Right atrium auricular region (tissue), 2 donors: ENCODE measurements around the gene KCNJ3. TPM values are rescaled to one million over a fixed set of nuclear protein-coding genes. Genes with fewer than 3 reads are reported as not detected.

Experiments
- DNase-seq: peaks from one replicate; pipeline ENCODE4 v3.0.0-alpha.2; 2019; ENCODE audit warnings: low spot score
- H3K27ac ChIP-seq, 2 donors: fragments of 200-600 bp; sonication (generic); 1 replicate in 1 of 2; 2 replicates in 1 of 2; pipeline ENCODE4 v1.5.1; 2016 to 2019
- H3K27me3 ChIP-seq, 2 donors: fragments of 200-600 bp; sonication (generic); one replicate each; pipeline versions ENCODE4 v1.5.1 to v1.6.0; 2017 to 2019
- H3K36me3 ChIP-seq: fragments of 200-600 bp; sonication (generic); one replicate; pipeline ENCODE4 v1.5.1; 2016
- H3K4me1 ChIP-seq, 2 donors: fragments of 200-600 bp; sonication (generic); one replicate each; pipeline versions ENCODE4 v1.5.1 to v1.6.0; 2017 to 2019
- H3K4me3 ChIP-seq, 2 donors: fragments of 200-600 bp; sonication (generic); 1 replicate in 1 of 2; 2 replicates in 1 of 2; pipeline ENCODE4 v1.5.1; 2017 to 2019; ENCODE audit warnings: mild to moderate bottlenecking in 1 of 2, moderate library complexity in 1 of 2
- H3K9me3 ChIP-seq, 2 donors: fragments of 200-600 bp; sonication (generic); one replicate each; pipeline ENCODE4 v1.5.1; 2019
- CTCF ChIP-seq, 2 donors: fragments of 200-600 bp; sonication (generic); IDR thresholded peaks; one replicate each; pipeline ENCODE4 v1.5.1; 2019; ENCODE audit warnings: antibody characterized with exemption in 2 of 2
- total RNA-seq, 2 donors: library from RNA; depleted of rRNA; stranded (reverse); fragments of >200 nt; gene quantifications; one replicate each; pipeline ENCODE4 v1.1.0, GENCODE V29; 2016

The KCNJ3 gene
- total RNA-seq, 2 donors from 2014 or later = 46.5 to 73.3 TPM

GRCh38 chr2:154677401-154677800 lies 21.1 kb upstream of the KCNJ3 start:
- Histone ChIP-seq H3K27me3 (no peaks in the 10 kb centered on the region), H3K27ac (no peak overlapping the region), H3K4me3 (no peak overlapping the region), H3K36me3 (no peaks in the 10 kb centered on the region), H3K4me1 (no peaks in the 10 kb centered on the region), H3K9me3 (no peaks in the 10 kb centered on the region)
- no peak for TF ChIP-seq CTCF (IDR thresholded peaks at IDR 0.05)
- DNase-seq = no peak

GRCh38 chr2:154681741-154682140 lies 16.8 kb upstream of the KCNJ3 start:
- no peak for TF ChIP-seq CTCF (IDR thresholded peaks at IDR 0.05)
- Histone ChIP-seq H3K27me3 (no peaks in the 10 kb centered on the region), H3K4me1 (no peaks in the 10 kb centered on the region), H3K27ac (no peak overlapping the region), H3K36me3 (no peaks in the 10 kb centered on the region), H3K4me3 (no peak overlapping the region), H3K9me3 (no peaks in the 10 kb centered on the region)
- no peak for DNase-seq

GRCh38 chr2:154686162-154686561 lies 12.3 kb upstream of the KCNJ3 start:
- no peak overlapping the region for H3K27ac ChIP-seq
- no peaks in the 10 kb centered on the region for H3K4me1 ChIP-seq
- H3K36me3 ChIP-seq = no peaks in the 10 kb centered on the region
- H3K9me3 ChIP-seq = no peaks in the 10 kb centered on the region
- DNase-seq = no peak
- H3K27me3 ChIP-seq = no peaks in the 10 kb centered on the region
- H3K4me3 ChIP-seq = no peak overlapping the region
- peak in 1 of 2 donors; percentile 39 for TF ChIP-seq CTCF (IDR thresholded peaks at IDR 0.05)

- DNase-seq = no peak
- no peak for TF ChIP-seq CTCF (IDR thresholded peaks at IDR 0.05)
- H3K27ac ChIP-seq = peak overlapping the region in 1 of 2 donors; percentile 97
- no peaks in the 10 kb centered on the region for H3K9me3 ChIP-seq
- peaks cover 0 to 6% of the 10 kb centered on the region in 2 donors for H3K4me1 ChIP-seq
- H3K27me3 ChIP-seq = no peaks in the 10 kb centered on the region
- H3K4me3 ChIP-seq = no peak overlapping the region
- no peaks in the 10 kb centered on the region for H3K36me3 ChIP-seq
Observed at GRCh38 chr2:154688373-154688772, 10.1 kb upstream of the KCNJ3 start.

- TF ChIP-seq CTCF (IDR thresholded peaks at IDR 0.05) = no peak
- no peaks in the 10 kb centered on the region for H3K27me3 ChIP-seq
- peak overlapping the region in 1 of 2 donors; percentile 97 for H3K27ac ChIP-seq
Observed at GRCh38 chr2:154689158-154689557, 9.3 kb upstream of the KCNJ3 start.

GRCh38 chr2:154692927-154693326 lies 5.6 kb upstream of the KCNJ3 start:
- H3K9me3 ChIP-seq = no peaks in the 10 kb centered on the region
- no peak overlapping the region for H3K4me3 ChIP-seq
- no peaks in the 10 kb centered on the region for H3K27me3 ChIP-seq
- DNase-seq = no peak
- H3K36me3 ChIP-seq = no peaks in the 10 kb centered on the region
- H3K4me1 ChIP-seq = peaks cover 0 to 28% of the 10 kb centered on the region in 2 donors
- no peak for TF ChIP-seq CTCF (IDR thresholded peaks at IDR 0.05)
- peak overlapping the region; percentile 36 to 97 for H3K27ac ChIP-seq

More at GRCh38 chr2:154689158-154689557, 9.3 kb upstream of the KCNJ3 start:
- Histone ChIP-seq H3K36me3 (no peaks in the 10 kb centered on the region), H3K9me3 (no peaks in the 10 kb centered on the region), H3K4me3 (no peak overlapping the region), H3K4me1 (peaks cover 0 to 6% of the 10 kb centered on the region in 2 donors)
- DNase-seq = no peak
